PC-3 (cell line): ENCODE results near the gene CRYBB2. TPM values are rescaled to one million over a fixed set of nuclear protein-coding genes. Genes with fewer than 3 reads are reported as not detected.

Experiments used
- ATAC-seq: fragments of 200-7000 bp; cut with Tn5 transposase; 2 replicates; pipeline ENCODE4 v1.9.1; 2020; ENCODE audit warnings: mild to moderate bottlenecking, moderate library complexity
- BruUV-seq: library from RNA; stranded (reverse); fragments of 400-500 nt; replicated peaks from 2 replicates; lab custom pipeline; 2021; lab: Mats Ljungman, UMichigan
- CTCF ChIA-PET: fragments of 300-600 bp; sonication (Branson Sonifier 250); formaldehyde crosslinking; loops from one replicate; lab custom pipeline; 2022; ENCODE audit warnings: antibody characterized with exemption; lab: Charles Lee
- POLR2A ChIA-PET: fragments of 300-600 bp; sonication (Branson Sonifier 250); formaldehyde crosslinking; loops from one replicate; lab custom pipeline; 2022; ENCODE audit warnings: antibody characterized with exemption; ENCODE audit not compliant: unreplicated experiment; lab: Charles Lee
- DNase-seq: peaks from one replicate; pipeline ENCODE4 v3.0.0-alpha.2; 2015
- H2AFZ ChIP-seq: fragments of 300-600 bp; sonication (generic); 2 replicates; pipeline ENCODE4 v1.6.0; 2016; ENCODE audit warnings: antibody characterized with exemption, low read length
- H3F3A ChIP-seq: fragments of 300-600 bp; sonication (generic); one replicate; pipeline ENCODE4 v1.6.0; 2017; ENCODE audit warnings: antibody characterized with exemption, low read length, control low read depth, mild to moderate bottlenecking; ENCODE audit not compliant: unreplicated experiment
- H3K27ac ChIP-seq: fragments of 300-600 bp; sonication (generic); 2 replicates; pipeline ENCODE4 v1.5.1; 2016; ENCODE audit warnings: mild to moderate bottlenecking, low read length
- H3K27me3 ChIP-seq: fragments of 300-600 bp; sonication (generic); 2 replicates; pipeline ENCODE4 v1.6.1; 2016; ENCODE audit warnings: low read length, mixed read lengths
- H3K36me3 ChIP-seq: fragments of 300-600 bp; sonication (generic); 2 replicates; pipeline ENCODE4 v1.6.1; 2016; ENCODE audit warnings: low read depth, mixed run types, low read length, mixed read lengths
- H3K4me1 ChIP-seq: fragments of 300-600 bp; sonication (generic); 2 replicates; pipeline ENCODE4 v1.5.1; 2016; ENCODE audit warnings: low read length; ENCODE audit not compliant: insufficient read depth
- H3K4me2 ChIP-seq: fragments of 300-600 bp; sonication (generic); 2 replicates; pipeline ENCODE4 v1.6.0; 2016; ENCODE audit warnings: low read length
- H3K4me3 ChIP-seq: fragments of 300-600 bp; sonication (generic); 2 replicates; pipeline ENCODE4 v1.5.1; 2016; ENCODE audit warnings: mild to moderate bottlenecking, low read length, mixed read lengths
- H3K79me2 ChIP-seq: fragments of 300-600 bp; sonication (generic); 2 replicates; pipeline ENCODE4 v1.6.1; 2017; ENCODE audit warnings: low read length, mixed read lengths
- H3K9ac ChIP-seq: fragments of 300-600 bp; sonication (generic); 2 replicates; pipeline ENCODE4 v1.6.0; 2016; ENCODE audit warnings: mild to moderate bottlenecking, low read length
- H3K9me2 ChIP-seq: fragments of 300-600 bp; sonication (generic); replicated peaks from 2 replicates; pipeline ENCODE4 v1.6.1; 2016; ENCODE audit warnings: mixed run types, low read length, mixed read lengths
- H3K9me3 ChIP-seq: fragments of 300-600 bp; sonication (generic); 2 replicates; pipeline ENCODE4 v1.6.1; 2016; ENCODE audit warnings: low read length, mixed read lengths
- H4K20me1 ChIP-seq: fragments of 300-600 bp; sonication (generic); 2 replicates; pipeline ENCODE4 v1.6.1; 2016; ENCODE audit warnings: low read length, mixed read lengths
- EZH2 ChIP-seq: fragments of 300-600 bp; sonication (generic); IDR thresholded peaks from one replicate; pipeline ENCODE4 v1.6.1; 2017; ENCODE audit warnings: antibody characterized with exemption, mild to moderate bottlenecking, low read length; ENCODE audit not compliant: unreplicated experiment
- EZH2phosphoT487 ChIP-seq: fragments of 300-600 bp; sonication (generic); IDR thresholded peaks from 2 replicates; pipeline ENCODE4 v1.6.1; 2018; ENCODE audit warnings: mild to moderate bottlenecking, antibody characterized with exemption, low read length, borderline replicate concordance
- intact Hi-C: fragments of 100-400 bp; cut with micrococcal nuclease; formaldehyde crosslinking; loops from 2 replicates; pipeline ENCODE4 v1.9.0; 2023
- total RNA-seq: library from RNA; depleted of rRNA; stranded (reverse); fragments of >200 nt; gene quantifications from 2 replicates; pipeline ENCODE4 v1.2.3, GENCODE V29; 2014
- TF ChIP-seq, protein P1 (sequence below): fragments of 300-600 bp; sonication (generic); conservative IDR thresholded peaks from 2 replicates; pipeline ENCODE4 v1.5.1; 2017; ENCODE audit warnings: antibody characterized with exemption, low read depth, mild to moderate bottlenecking, low read length

Gene CRYBB2
- total RNA-seq, 1 experiment from 2014 or later, result not detected

DNA sequence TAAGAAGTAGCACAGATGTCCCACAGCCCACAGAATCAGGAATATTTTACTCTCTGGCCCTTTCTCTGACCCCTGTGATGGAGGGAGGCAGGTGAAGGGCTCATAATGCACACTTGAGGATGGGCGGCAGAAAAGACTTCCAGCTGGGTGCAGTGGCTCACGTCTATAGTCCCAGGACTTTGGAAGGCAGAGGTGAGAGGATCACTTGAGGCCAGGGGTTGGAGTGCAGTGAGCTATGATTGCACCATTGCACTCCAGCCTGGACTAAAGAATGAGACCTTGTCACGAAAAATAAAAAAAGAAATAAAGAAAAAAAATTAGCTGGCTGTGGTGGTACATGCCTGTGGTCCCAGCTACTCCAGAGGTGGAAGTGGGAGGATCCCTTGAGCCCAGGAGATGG is 33.3 kb upstream of the CRYBB2 start:
- TF ChIP-seq EZH2 (no peak), EZH2phosphoT487 (no peak)
- TF ChIP-seq, protein P1, sequence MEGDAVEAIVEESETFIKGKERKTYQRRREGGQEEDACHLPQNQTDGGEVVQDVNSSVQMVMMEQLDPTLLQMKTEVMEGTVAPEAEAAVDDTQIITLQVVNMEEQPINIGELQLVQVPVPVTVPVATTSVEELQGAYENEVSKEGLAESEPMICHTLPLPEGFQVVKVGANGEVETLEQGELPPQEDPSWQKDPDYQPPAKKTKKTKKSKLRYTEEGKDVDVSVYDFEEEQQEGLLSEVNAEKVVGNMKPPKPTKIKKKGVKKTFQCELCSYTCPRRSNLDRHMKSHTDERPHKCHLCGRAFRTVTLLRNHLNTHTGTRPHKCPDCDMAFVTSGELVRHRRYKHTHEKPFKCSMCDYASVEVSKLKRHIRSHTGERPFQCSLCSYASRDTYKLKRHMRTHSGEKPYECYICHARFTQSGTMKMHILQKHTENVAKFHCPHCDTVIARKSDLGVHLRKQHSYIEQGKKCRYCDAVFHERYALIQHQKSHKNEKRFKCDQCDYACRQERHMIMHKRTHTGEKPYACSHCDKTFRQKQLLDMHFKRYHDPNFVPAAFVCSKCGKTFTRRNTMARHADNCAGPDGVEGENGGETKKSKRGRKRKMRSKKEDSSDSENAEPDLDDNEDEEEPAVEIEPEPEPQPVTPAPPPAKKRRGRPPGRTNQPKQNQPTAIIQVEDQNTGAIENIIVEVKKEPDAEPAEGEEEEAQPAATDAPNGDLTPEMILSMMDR, result no peak
- H3K9me3 ChIP-seq, result no peaks in the 10 kb centered on the region
- CTCF ChIA-PET, result no interaction called here

DNA sequence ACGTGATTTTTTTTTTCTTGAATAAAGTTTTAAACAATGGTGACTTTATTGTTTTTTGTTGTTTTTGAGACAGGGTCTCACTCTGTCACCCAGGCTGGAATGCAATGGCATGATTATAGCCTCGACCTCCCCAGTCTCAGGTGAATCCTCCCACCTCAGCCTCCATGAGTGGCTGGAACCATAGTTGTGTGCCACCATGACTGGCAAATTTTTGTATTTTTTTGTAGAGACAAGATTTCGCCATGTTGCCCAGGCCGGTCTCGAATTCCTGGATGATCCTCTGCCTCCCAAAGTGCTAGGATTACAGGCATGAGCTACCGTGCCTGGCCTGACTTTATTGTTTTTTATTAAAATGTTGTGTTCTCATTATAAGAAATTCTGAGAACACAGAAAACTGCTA is 32.0 kb upstream of the CRYBB2 start:
- Histone ChIP-seq H3K27me3 (no peaks in the 10 kb centered on the region), H2AFZ (no peak overlapping the region), H4K20me1 (no peaks in the 10 kb centered on the region), H3F3A (no peaks in the 10 kb centered on the region), H3K4me3 (no peak overlapping the region), H3K27ac (no peak overlapping the region), H3K79me2 (no peaks in the 10 kb centered on the region), H3K9me2 (no peaks in the 10 kb centered on the region), H3K36me3 (no peaks in the 10 kb centered on the region; the same call in 1 of the 2 replicates), H3K9me3 (no peaks in the 10 kb centered on the region), H3K4me1 (no peaks in the 10 kb centered on the region), H3K4me2 (no peak overlapping the region), H3K9ac (no peak overlapping the region)
- BruUV-seq, result no TSS peak
- intact Hi-C loops, result no loop called here
- CTCF ChIA-PET, result no interaction called here
- POLR2A ChIA-PET, result no interaction called here
- no peak for ATAC-seq
- no peak for DNase-seq
- no peak for TF ChIP-seq EZH2
- TF ChIP-seq EZH2phosphoT487, result no peak
- TF ChIP-seq, protein P1, result no peak

More for the DNA sequence above, 33.3 kb upstream of the CRYBB2 start:
- POLR2A ChIA-PET, result no interaction called here
- Histone ChIP-seq H3K36me3 (no peaks in the 10 kb centered on the region; the same call in 1 of the 2 replicates), H4K20me1 (no peaks in the 10 kb centered on the region), H3K4me3 (no peak overlapping the region), H3K9me2 (no peaks in the 10 kb centered on the region), H2AFZ (no peak overlapping the region), H3K79me2 (no peaks in the 10 kb centered on the region), H3K4me2 (no peak overlapping the region), H3K27me3 (no peaks in the 10 kb centered on the region), H3K9ac (no peak overlapping the region), H3K4me1 (no peaks in the 10 kb centered on the region), H3K27ac (no peak overlapping the region), H3F3A (no peaks in the 10 kb centered on the region)
- no TSS peak for BruUV-seq
- DNase-seq, result no peak
- intact Hi-C loops, result no loop called here
- no peak for ATAC-seq

DNA sequence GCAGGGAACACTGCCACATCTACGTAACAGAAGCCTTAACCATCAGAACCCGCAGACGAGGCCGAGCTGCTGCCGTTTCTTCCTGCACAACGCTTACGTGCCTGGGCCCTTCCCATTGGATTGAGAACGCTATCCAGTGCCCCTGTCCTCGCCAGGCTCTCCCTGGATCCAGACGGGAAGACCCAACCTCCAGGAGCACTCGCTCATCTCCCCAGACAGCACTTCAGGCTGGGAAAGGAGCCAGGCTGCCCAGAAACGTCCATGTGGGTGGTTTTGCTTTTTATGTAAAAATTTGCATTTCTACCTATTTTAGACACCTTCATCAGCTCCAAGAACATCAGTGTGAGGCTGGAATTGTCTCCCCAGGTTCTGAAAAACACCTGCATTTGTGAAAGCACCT is 27.0 kb upstream of the CRYBB2 start:
- Histone ChIP-seq H3F3A (no peaks in the 10 kb centered on the region), H4K20me1 (no peaks in the 10 kb centered on the region; the same call in 1 of the 2 replicates), H2AFZ (no peak overlapping the region), H3K9me2 (no peaks in the 10 kb centered on the region), H3K4me1 (no peaks in the 10 kb centered on the region), H3K4me2 (no peak overlapping the region), H3K4me3 (no peak overlapping the region), H3K27ac (no peak overlapping the region), H3K36me3 (no peaks in the 10 kb centered on the region; the same call in 1 of the 2 replicates), H3K27me3 (no peaks in the 10 kb centered on the region), H3K79me2 (no peaks in the 10 kb centered on the region), H3K9ac (no peak overlapping the region), H3K9me3 (no peaks in the 10 kb centered on the region)
- ChIA-PET POLR2A (no interaction called here), CTCF (no interaction called here)
- no peak for ATAC-seq
- BruUV-seq, result no TSS peak
- TF ChIP-seq, protein P1, result no peak
- TF ChIP-seq EZH2, result no peak
- intact Hi-C loops, result no loop called here
- DNase-seq, result no peak
